Erythroblast (primary cell): ENCODE results near the gene SCFD1.

ENCODE experiments used
- GATA1 ChIP-seq: IDR thresholded peaks from 2 replicates; pipeline ENCODE4 v1.6.1; 2011; ENCODE audit warnings: low read depth, mild to moderate bottlenecking, control low read depth, low read length, moderate library complexity
- POLR2A ChIP-seq: IDR thresholded peaks from 2 replicates; pipeline ENCODE4 v1.6.1; 2011; ENCODE audit warnings: mild to moderate bottlenecking, low read length

GRCh38 chr14:30630248-30630647 is 8.1 kb downstream of the SCFD1 start:
- TF ChIP-seq POLR2A (no peak), GATA1 (no peak)
